ENCODE data around the gene TEX13C.
"Not testable (repeated sequence)": the region's sequence is repeated elsewhere in the genome, so short reads cannot be mapped to it uniquely, and the experiment has no call there.

The TEX13C gene

DNA sequence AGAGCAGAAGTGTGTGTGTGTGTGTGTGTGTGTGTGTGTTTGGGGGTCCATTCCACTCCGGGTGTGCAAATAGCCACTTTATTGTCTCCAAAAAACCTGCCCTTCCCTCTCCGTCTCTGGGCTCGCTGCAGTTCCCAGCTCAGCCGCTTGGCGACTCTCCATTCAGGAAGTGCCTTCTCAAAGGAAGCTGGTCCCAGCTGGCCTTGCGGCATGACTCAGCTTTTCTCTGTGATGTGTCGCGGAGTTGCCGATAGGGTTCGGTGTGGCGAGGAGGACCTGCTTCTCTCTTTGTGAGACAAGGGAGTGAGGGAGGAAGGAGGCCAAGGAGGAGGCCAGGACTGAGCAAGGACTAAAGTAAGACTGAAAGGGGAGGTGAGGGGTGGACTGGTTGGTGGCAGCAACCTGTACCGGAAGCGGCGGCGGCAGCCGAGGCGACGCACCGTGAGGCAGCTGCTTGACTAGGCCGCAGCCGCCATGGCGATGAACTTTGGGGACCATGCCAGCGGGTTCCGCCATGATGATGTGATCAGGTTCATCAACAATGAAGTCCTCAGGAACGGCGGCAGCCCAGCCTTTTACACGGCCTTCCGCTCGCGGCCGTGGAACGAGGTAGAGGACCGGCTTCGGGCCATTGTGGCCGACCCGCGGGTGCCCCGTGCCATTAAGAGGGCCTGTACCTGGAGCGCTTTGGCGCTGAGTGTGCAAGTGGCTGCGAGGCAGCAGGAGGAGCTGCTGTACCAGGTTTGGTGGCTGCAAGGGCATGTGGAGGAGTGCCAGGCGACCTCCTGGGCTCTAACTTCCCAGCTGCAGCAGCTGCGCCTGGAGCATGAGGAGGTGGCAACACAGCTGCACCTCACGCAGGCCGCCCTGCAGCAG lies at the start of gene TEX13C:
Gene TEX13C, plus strand, starts transcription at position 226 of the 876 bp plus-strand sequence. Its CDS starts 249 bp downstream, at position 475.
- no peak for DNase-seq

DNA sequence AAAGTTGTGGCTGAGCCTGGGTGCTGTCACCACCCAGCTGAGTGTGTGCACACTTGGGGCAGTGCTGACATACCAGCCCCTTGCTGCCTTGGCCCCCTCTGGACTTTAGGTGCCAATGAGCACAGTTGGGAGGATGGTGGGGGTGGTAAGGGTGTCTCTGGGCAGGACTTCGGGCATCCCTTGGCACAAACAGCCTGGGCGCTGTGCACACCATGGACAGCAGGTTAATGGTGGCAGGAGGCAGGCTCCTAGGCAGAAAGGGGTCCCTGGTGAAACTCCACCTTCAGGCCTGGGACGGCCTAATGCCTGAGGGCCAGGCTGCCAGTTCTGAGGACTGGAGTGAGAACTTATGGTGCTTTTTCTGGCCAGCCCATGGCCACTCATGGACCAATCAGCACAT lies 32.4 kb upstream of the TEX13C start:
- no peak for DNase-seq

- DNase-seq: no peak
Measured at GRCh38 chrX:125288343-125288742, 31.3 kb upstream of the TEX13C start.

GRCh38 chrX:125289209-125289608 lies 30.5 kb upstream of the TEX13C start:
- peak; percentile 26 for DNase-seq

GRCh38 chrX:125289920-125290319 lies 29.8 kb upstream of the TEX13C start:
- DNase-seq: peak; percentile 32

DNA sequence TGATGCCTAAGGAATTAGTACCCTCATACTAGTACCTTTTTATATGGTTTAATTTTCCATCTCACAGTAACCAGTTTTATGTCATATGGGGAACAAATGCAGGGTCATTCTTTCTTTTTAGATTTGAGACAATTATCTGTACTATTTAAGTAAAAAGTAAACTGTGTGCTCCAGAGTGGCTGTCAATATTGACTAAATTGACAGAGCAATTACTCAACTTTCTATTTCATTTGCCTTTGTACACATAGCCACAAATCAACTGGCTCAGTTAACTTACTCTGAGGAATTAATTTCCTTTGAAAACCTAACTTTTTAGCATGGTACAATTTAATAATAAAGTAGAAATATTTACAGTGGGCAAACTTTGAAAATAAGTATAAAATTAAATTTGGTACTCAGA lies 28.5 kb upstream of the TEX13C start:
- DNase-seq: no peak

- DNase-seq: peak; percentile 3
Measured at GRCh38 chrX:125293850-125294780, 25.6 kb upstream of the TEX13C start.

DNA sequence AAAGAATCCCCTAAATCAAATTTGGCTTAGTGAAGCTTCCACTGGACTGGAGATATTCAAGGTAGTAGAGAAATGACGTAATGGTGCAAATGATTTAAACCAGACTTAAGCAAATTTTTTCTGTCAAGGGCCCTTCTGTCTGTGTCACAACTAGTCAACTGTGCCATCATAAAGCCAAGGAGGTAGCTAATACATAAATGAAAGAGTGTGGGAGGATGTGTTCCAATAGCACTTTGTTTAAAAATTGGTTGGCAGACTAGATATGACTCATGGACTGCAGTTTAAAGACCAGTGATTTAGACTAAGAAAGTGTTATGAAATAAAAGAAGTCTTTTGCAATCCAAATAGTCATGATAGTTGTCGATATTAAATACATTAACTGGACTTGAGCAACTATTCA lies 24.3 kb upstream of the TEX13C start:
- DNase-seq: peak; percentile 37

GRCh38 chrX:125298871-125299270 lies 20.8 kb upstream of the TEX13C start:
- DNase-seq: no peak

DNA sequence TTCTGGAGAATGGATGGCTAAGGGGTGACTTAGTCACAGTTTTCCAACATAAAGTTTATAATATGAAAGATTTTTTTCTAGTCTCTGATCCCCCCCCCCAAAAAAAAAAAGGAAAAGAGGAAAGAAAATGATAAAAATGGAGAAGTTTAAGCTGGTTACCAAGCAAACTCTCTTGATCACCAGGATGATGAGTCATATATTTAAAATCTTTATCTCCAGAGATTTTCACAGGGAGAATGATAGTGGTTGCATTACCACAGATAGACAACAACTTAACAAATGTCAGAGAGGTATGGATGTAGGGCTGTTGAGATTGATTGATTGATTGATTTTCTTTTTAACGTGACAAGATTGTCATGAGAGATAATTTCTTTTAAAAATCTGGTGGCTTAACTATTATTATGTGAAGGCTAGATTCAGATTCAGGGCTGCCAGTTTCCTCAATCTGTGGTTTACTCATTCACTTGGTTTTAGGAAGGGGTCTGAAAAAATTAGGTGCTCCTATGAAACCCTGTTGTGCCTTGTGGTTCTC lies 13.3 kb upstream of the TEX13C start:
- no peak for DNase-seq

GRCh38 chrX:125308653-125309052 lies 11.0 kb upstream of the TEX13C start:
- DNase-seq: no peak

DNA sequence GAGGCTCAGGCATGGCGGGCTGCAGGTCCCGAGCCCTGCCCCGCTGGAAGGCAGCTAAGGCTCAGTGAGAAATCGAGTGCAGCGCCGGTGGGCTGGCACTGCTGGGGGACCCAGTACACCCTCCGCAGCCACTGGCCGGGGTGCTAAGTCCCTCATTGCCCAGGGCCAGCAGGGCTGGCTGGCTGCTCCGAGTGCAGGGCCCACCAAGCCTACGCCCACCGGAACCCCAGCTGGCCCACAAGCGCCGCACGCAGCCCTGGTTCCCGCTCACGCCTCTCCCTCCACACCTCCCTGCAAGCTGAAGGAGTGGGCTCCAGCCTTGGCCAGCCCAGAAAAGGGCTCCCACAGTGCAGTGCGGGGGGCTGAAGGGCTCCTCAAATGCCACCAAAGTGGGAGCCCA lies 505 bp upstream of the TEX13C start:
- DNase-seq: not testable (repeated sequence)

GRCh38 chrX:125322431-125322830 lies 2.8 kb downstream of the TEX13C start:
- no peak for DNase-seq

- DNase-seq: no peak
Measured at GRCh38 chrX:125326599-125326998, 6.9 kb downstream of the TEX13C start.

DNA sequence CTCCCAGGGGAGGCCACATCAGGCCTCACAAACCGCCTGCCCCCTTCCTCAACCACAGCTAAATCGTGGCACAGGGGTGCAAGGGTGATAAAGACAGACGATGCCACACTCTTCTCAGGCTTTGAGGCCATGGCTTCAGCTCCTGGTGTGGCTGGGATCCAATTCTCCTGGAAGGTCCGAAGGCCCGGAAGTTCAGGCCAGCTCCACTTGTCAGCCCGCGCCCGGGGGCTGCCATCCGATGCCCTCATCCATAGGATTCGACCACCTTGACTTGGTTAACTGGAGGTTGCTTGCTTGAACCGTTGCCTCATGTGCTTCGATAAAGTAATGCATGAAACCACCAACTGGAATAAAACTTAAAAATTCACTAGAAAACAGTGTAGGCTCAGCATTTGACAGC lies 8.2 kb downstream of the TEX13C start:
- DNase-seq: no peak

DNA sequence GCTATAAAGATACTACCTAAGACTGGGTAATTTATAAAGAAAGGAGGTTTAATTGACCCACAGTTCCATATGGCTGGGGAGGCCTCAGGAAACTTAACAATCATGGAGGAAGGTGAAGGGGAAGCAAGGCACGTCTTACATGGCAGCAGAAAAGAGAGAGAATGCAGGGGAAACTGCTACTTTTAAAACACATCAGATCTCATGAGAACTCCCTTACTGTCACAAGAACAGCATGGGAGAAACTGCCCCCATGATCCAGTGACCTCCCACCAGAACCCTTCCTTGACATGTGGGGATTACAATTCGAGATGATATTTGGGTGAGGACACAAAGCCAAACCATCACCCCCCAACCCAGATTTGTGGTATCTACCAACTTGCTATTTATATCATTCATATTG lies 13.9 kb downstream of the TEX13C start:
- DNase-seq: no peak

- DNase-seq: no peak
Measured at GRCh38 chrX:125340490-125340889, 20.8 kb downstream of the TEX13C start.

DNA sequence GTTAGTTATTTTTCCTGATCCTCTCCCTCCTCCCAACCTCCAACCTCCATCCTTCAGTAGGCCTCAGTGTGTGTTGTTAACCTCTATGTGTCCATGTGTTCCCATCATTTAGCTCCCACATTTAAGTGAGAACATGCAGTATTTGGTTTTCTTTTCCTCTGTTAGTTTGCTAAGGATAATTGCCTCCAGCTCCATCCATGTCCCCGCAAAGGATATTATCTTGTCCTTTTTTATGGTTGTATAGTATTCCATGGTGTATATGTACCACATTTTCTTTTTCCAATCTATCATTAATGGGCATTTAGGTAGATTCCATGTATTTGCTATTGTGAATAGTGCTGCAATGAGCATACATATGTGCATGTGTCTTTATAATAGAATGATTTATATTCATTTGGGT lies 54.5 kb downstream of the TEX13C start:
- DNase-seq: no peak

Measured in fibroblast of skin of right quadriceps (primary cell).